Liver (tissue), 3 donors: ENCODE data around the gene APOL2.

ENCODE experiments used
- ATF3 ChIP-seq: IDR thresholded peaks from 2 replicates; pipeline ENCODE4 v1.6.1; 2016; ENCODE audit warnings: antibody characterized with exemption
- CTCF ChIP-seq: fragments of 150-350 bp; IDR thresholded peaks from 2 replicates; pipeline ENCODE4 v1.5.1; 2017; ENCODE audit warnings: improper control_type of control experiment, low read depth, low read length; ENCODE audit not compliant: missing input control
- EGR1 ChIP-seq, 2 donors: IDR thresholded peaks; 2 replicates each; pipeline ENCODE4 v1.6.1; 2016 to 2018; ENCODE audit warnings: antibody characterized with exemption in 2 of 2, low read depth in 2 of 2
- FOXA1 ChIP-seq: IDR thresholded peaks from 2 replicates; pipeline ENCODE4 v1.6.1; 2016; ENCODE audit warnings: antibody characterized with exemption
- GABPA ChIP-seq, 2 donors: IDR thresholded peaks in 1 of 2; conservative IDR thresholded peaks in 1 of 2; 2 replicates each; pipeline ENCODE4 v1.6.1; 2016; ENCODE audit warnings: antibody characterized with exemption in 2 of 2, mild to moderate bottlenecking in 1 of 2, moderate library complexity in 1 of 2
- HNF4G ChIP-seq: IDR thresholded peaks from 2 replicates; pipeline ENCODE4 v1.6.1; 2016; ENCODE audit warnings: antibody characterized with exemption
- JUND ChIP-seq, 2 donors: IDR thresholded peaks; 2 replicates each; pipeline ENCODE4 v1.6.1; 2016; ENCODE audit warnings: antibody characterized with exemption in 2 of 2
- RAD21 ChIP-seq, 2 donors: IDR thresholded peaks; 2 replicates each; pipeline ENCODE4 v1.6.1; 2016; ENCODE audit warnings: antibody characterized with exemption in 2 of 2, mild to moderate bottlenecking in 2 of 2
- REST ChIP-seq: IDR thresholded peaks from 2 replicates; pipeline ENCODE4 v1.6.1; 2016; ENCODE audit warnings: antibody characterized with exemption, mild to moderate bottlenecking
- RXRA ChIP-seq, 2 donors: IDR thresholded peaks; 2 replicates each; pipeline ENCODE4 v1.6.1; 2017 to 2018; ENCODE audit warnings: antibody characterized with exemption in 2 of 2, mild to moderate bottlenecking in 1 of 2
- SP1 ChIP-seq: IDR thresholded peaks from 2 replicates; pipeline ENCODE4 v1.6.1; 2018; ENCODE audit warnings: antibody characterized with exemption, mild to moderate bottlenecking
- TAF1 ChIP-seq: conservative IDR thresholded peaks from 2 replicates; pipeline ENCODE4 v1.6.1; 2016; ENCODE audit warnings: antibody characterized with exemption, mild to moderate bottlenecking
- YY1 ChIP-seq: IDR thresholded peaks from 2 replicates; pipeline ENCODE4 v1.6.1; 2016; ENCODE audit warnings: antibody characterized with exemption, mild to moderate bottlenecking
- ZBTB33 ChIP-seq: IDR thresholded peaks from 2 replicates; pipeline ENCODE4 v1.6.1; 2016; ENCODE audit warnings: antibody characterized with exemption
- donor health status: healthy.
- donor health status: healthy.

DNA sequence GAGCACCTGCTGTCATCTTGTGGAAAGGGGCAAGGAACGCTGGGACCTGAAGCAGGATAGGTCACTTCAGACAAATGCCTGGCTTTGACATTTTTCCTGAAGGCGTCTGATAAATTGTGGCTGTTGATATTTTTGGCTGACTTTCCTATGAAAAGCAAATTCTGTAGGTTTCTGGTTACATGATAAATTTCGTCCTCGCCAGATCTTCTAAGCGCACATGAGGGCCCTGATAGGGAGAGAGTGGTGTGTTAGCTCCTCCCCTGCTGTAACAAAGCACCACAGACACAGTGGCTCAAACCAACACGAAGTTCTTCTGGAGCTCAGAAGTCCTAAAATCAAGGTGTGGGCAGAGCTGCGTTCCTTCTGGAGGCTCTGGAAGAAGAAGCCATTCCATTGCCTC lies 57.3 kb downstream of the APOL2 start:
- TF ChIP-seq CTCF (no peak), JUND (IDR thresholded peaks at IDR 0.05) (no peak), RAD21 (IDR thresholded peaks at IDR 0.05) (no peak), ATF3 (no peak), REST (no peak), RXRA (IDR thresholded peaks at IDR 0.05) (no peak), SP1 (no peak), EGR1 (IDR thresholded peaks at IDR 0.05; ENCODE audit: low read depth in 2 of 2) (no peak), FOXA1 (no peak), ZBTB33 (no peak), GABPA (IDR thresholded peaks at IDR 0.05 in 1 of 2, conservative IDR thresholded peaks at IDR 0.05 in 1 of 2) (no peak), HNF4G (no peak), YY1 (no peak), TAF1 (no peak)
